Measurements from ENCODE around the gene MPP2. TPM values are rescaled to one million over a fixed set of nuclear protein-coding genes. Genes with fewer than 3 reads are reported as not detected.

The MPP2 gene
- total RNA-seq, 1 donor from 2014 or later: 5.4 TPM

- DNase-seq (ENCODE audit: low spot score, unreplicated experiment): no peak
- peaks cover 11% of the 10 kb centered on the region for H3K27me3 Mint-ChIP-seq
- TF ChIP-seq CTCF (IDR thresholded peaks at IDR 0.05; ENCODE audit: unreplicated experiment): no peak
- no peak overlapping the region for H3K4me3 Mint-ChIP-seq (ENCODE audit: low read depth)
- no peaks in the 10 kb centered on the region for H3K9me3 Mint-ChIP-seq (ENCODE audit: low read depth)
- H3K36me3 Mint-ChIP-seq (ENCODE audit: insufficient read depth): no peaks in the 10 kb centered on the region
- no peak overlapping the region for H3K27ac Mint-ChIP-seq
- peaks cover 2% of the 10 kb centered on the region for H3K4me1 Mint-ChIP-seq (ENCODE audit: low read depth)
These were observed 14.7 kb downstream of the MPP2 start for GRCh38 chr17:43892647-43892952.

- peaks cover 2% of the 10 kb centered on the region for H3K4me1 Mint-ChIP-seq (ENCODE audit: low read depth)
- no peak for TF ChIP-seq CTCF (IDR thresholded peaks at IDR 0.05; ENCODE audit: unreplicated experiment)
- no peaks in the 10 kb centered on the region for H3K36me3 Mint-ChIP-seq (ENCODE audit: insufficient read depth)
- H3K9me3 Mint-ChIP-seq (ENCODE audit: low read depth): no peaks in the 10 kb centered on the region
- peak overlapping the region; percentile 80 for H3K27ac Mint-ChIP-seq
- H3K4me3 Mint-ChIP-seq (ENCODE audit: low read depth): no peak overlapping the region
- peaks cover 8% of the 10 kb centered on the region for H3K27me3 Mint-ChIP-seq
- DNase-seq (ENCODE audit: low spot score, unreplicated experiment): no peak
These were observed 15.3 kb downstream of the MPP2 start for GRCh38 chr17:43891851-43892646.

GRCh38 chr17:43890240-43890639 is 17.1 kb downstream of the MPP2 start:
- no peak overlapping the region for H3K27ac Mint-ChIP-seq
- TF ChIP-seq CTCF (IDR thresholded peaks at IDR 0.05; ENCODE audit: unreplicated experiment): no peak

GRCh38 chr17:43888548-43888947 is 18.8 kb downstream of the MPP2 start:
- Mint-ChIP-seq H3K4me1 (ENCODE audit: low read depth) (peaks cover 2% of the 10 kb centered on the region), H3K36me3 (ENCODE audit: insufficient read depth) (no peaks in the 10 kb centered on the region), H3K4me3 (ENCODE audit: low read depth) (no peak overlapping the region), H3K27ac (no peak overlapping the region), H3K27me3 (no peaks in the 10 kb centered on the region), H3K9me3 (ENCODE audit: low read depth) (no peaks in the 10 kb centered on the region)
- no peak for TF ChIP-seq CTCF (IDR thresholded peaks at IDR 0.05; ENCODE audit: unreplicated experiment)
- no peak for DNase-seq (ENCODE audit: low spot score, unreplicated experiment)

More at GRCh38 chr17:43890240-43890639, 17.1 kb downstream of the MPP2 start:
- no peak overlapping the region for H3K4me3 Mint-ChIP-seq (ENCODE audit: low read depth)
- no peaks in the 10 kb centered on the region for H3K9me3 Mint-ChIP-seq (ENCODE audit: low read depth)
- no peaks in the 10 kb centered on the region for H3K27me3 Mint-ChIP-seq
- no peaks in the 10 kb centered on the region for H3K36me3 Mint-ChIP-seq (ENCODE audit: insufficient read depth)
- DNase-seq (ENCODE audit: low spot score, unreplicated experiment): no peak
- peaks cover 2% of the 10 kb centered on the region for H3K4me1 Mint-ChIP-seq (ENCODE audit: low read depth)

GRCh38 chr17:43882761-43883415 is 24.4 kb downstream of the MPP2 start:
- TF ChIP-seq CTCF (IDR thresholded peaks at IDR 0.05; ENCODE audit: unreplicated experiment): no peak
- H3K4me3 Mint-ChIP-seq (ENCODE audit: low read depth): no peak overlapping the region
- H3K4me1 Mint-ChIP-seq (ENCODE audit: low read depth): no peaks in the 10 kb centered on the region
- no peaks in the 10 kb centered on the region for H3K27me3 Mint-ChIP-seq
- H3K36me3 Mint-ChIP-seq (ENCODE audit: insufficient read depth): no peaks in the 10 kb centered on the region
- DNase-seq (ENCODE audit: low spot score, unreplicated experiment): no peak
- H3K9me3 Mint-ChIP-seq (ENCODE audit: low read depth): no peaks in the 10 kb centered on the region
- H3K27ac Mint-ChIP-seq: no peak overlapping the region

All from progenitor cell of endocrine pancreas (in vitro differentiated cells).